Measurements from ENCODE around the gene ABCB9. TPM values are rescaled to one million over a fixed set of nuclear protein-coding genes. Genes with fewer than 3 reads are reported as not detected.

ABCB9 gene
- total RNA-seq, 4 donors from 2014 or later, result 1.5 to 9.2 (median 1.7) TPM

DNA sequence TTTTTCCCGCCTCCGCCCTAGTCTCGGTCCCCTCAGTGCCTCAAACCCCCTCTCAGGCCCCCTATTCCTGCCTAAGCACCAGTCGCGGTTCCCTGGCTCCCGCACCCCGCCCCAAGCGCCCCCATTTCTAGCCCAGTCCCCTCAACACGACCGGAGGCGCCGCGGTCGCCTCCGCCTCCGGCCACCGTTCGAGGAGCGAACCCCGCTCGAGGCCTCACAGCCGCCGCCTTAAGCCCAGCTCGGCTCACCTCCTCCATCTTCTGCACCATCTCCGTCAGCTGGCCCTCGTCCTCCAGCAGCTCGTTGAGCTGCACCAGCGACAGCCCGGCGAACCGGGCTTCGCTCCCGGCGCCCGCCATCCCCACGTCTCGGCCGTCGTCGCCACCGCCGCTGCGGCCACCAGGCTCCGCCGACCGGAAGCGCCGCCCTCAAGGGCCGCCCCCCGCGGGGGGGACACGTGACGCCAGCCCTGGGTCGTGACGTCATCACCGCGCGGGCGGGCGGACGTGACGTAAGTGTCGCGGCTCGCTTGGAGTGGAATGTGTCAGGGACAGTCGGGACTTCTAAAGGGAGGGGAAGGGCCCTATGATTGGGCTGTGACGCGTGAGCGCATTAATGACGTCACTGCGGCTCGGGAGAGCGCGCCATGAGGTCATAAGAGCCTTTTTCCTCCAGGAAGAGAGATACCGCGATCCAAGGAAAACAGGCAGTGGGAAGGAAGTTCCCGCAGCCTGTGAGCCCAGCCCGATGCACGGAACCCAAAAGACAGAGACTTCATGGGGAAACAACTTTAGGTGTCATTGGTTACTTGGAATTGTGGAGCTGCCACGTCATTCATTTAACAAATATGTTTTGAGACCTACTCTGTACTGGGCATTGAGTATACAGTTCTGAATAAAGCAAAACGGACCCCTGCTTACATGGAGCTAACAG lies 70.3 kb downstream of the ABCB9 start, which contains the start of gene VPS37B:
TSS of gene VPS37B (minus strand) at position 421 of the 933 bp plus-strand sequence. CDS start at position 359, 62 bp downstream.
- TF ChIP-seq, protein P1, sequence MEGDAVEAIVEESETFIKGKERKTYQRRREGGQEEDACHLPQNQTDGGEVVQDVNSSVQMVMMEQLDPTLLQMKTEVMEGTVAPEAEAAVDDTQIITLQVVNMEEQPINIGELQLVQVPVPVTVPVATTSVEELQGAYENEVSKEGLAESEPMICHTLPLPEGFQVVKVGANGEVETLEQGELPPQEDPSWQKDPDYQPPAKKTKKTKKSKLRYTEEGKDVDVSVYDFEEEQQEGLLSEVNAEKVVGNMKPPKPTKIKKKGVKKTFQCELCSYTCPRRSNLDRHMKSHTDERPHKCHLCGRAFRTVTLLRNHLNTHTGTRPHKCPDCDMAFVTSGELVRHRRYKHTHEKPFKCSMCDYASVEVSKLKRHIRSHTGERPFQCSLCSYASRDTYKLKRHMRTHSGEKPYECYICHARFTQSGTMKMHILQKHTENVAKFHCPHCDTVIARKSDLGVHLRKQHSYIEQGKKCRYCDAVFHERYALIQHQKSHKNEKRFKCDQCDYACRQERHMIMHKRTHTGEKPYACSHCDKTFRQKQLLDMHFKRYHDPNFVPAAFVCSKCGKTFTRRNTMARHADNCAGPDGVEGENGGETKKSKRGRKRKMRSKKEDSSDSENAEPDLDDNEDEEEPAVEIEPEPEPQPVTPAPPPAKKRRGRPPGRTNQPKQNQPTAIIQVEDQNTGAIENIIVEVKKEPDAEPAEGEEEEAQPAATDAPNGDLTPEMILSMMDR (IDR thresholded peaks at IDR 0.05; ENCODE audit: low read depth), result no peak

DNA sequence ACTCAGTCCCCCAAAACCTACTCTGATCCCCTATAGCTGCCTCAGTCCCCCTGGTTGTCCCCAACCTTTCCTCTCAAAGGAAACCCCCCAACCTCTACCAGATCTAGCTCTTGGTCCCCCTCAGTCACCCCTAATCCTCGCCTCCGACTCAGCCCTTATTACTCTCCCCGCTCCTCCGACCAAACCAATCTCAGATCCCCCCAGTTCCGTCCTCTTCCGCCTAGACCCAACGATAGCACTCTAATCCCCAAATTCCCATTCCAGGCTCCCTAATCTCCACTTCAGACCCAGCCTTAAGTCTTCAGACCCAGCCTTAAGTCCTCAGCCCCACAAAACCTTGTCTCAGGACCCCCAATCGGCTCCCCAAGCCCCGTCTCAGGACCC lies 71.0 kb downstream of the ABCB9 start:
- TF ChIP-seq, protein P1 (IDR thresholded peaks at IDR 0.05; ENCODE audit: low read depth), result no peak

DNA sequence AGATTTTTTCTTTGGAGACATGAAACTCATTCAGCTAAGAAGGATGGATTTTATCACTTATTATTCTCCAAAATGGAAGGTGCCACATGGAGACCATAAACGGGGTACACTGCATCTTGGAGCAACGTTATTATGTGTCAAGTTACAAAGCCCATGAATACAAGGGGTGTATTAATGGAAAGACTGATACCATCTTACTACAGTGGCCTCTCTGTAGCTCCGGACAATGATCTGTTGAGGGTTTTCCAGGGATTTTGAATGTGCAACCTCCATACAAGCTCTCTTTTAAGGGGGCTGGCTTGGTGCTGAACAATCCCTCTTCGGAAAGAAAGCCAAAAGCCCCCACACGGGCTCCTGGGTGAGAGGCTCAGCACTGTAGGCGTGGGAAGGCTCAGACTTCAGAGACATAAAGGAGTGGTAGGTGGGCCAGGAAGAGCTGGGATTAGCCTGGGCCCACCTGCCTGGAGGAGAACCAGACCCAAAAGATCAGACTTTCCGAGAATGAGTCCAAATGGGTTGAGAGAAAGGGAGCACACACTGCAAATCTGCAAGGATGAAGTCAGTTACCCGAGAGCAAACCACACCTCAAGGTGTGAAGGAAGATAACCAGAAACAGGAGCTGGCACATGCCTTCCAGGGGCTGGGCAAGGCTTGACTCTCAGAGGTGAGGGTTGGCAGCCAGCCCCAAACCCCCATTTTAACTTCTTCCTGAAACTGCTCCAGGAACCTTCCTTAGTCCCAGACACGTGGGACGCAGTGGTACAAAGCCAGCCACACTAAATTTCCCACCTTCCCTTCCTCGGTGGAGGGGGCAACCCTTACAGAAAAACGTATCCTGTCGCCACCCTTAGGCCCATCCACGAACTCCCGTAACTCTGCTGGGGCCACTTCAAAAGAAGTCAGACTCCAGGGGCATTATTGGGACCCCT lies 71.8 kb downstream of the ABCB9 start:
- TF ChIP-seq, protein P1 (IDR thresholded peaks at IDR 0.05; ENCODE audit: low read depth), result no peak

DNA sequence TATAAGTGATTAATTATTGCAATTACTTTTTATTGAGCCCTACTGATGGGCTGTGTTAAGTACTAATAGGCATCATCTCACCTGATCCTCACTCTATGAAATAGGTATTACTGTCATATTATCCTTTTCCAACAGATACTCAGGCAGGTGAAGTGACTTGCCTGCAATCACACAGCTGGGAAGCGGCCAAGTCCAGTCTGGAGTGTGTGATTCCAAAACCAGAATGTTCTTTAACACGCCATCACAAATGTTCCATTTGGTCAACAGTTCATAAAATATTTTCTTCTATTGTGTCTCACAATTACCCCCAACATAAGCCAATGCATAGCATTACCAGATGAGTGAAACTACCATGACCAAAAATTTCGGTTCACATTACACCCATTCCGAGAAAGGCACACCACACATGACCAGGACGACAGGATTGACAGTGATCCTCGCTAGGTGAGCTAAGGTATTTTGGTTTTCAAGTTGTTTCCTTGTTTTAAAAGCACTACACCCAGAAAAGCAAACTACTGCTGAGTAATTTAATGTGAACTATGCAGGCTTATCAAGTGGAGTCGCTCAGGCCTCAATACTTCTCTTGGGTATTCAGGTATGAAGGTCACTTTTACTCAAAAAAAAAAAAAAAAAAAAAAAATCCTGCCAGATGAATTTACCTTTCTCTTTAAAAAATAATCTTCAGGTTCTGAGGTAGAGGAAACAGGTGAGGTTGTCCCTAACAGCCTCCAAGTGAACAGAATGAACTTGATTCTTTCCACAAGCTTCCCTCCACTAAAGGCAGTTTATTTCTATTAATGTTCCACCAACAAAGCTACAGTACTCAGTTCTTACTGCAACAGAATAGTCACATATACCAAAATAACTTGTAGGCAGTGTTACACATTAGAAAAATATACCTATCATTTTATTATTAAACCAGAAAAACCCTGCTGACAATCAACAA lies 72.8 kb downstream of the ABCB9 start:
- TF ChIP-seq, protein P1 (IDR thresholded peaks at IDR 0.05; ENCODE audit: low read depth), result no peak

DNA sequence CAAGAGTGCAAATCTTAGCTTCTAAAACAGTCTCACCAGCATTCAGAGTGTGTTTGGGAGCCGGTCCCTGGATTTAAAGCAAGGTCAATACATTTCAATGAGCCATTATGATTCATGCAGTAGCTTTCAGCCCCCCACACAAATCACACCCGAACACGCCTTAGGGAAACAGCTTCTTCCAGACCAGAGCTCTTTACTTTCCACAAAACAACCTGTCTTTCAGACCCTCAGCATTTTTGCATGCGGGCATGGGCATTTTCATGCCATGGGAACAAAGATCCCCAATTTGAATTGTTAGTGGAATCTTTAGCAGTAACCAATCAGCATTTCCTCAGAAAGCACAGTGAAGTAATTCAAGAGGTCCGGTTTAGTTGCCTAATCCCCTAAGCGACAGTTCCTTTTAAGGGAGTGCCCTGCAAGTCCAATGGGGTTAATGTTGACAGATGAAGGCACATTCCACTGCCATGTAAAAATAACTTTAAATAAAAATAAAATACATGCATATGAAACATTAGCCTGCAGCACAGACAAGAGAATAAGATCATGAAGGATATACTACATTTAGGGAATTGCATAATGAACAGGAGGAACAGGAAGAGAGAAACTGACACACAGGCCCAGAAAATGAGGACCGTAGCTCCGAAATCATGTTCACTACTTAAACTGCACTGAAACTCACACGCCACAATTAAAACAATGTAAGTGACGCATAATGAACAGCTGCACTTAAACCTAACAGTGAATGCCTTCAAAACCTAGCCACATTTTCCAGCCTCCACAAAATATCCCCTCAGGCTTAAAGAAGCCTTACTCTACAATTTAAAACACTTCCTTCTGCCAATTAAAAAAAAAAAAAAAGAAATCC lies 74.4 kb downstream of the ABCB9 start:
- TF ChIP-seq, protein P1 (IDR thresholded peaks at IDR 0.05; ENCODE audit: low read depth), result no peak

Measured in subcutaneous adipose tissue (tissue), 4 donors.